ENCODE measurements around the gene CCNB1IP1. TPM values are rescaled to one million over a fixed set of nuclear protein-coding genes. Genes with fewer than 3 reads are reported as not detected.

CCNB1IP1 gene
- total RNA-seq, 6 donors from 2014 or later = 27.1 to 50.5 (median 44.7) TPM

DNA sequence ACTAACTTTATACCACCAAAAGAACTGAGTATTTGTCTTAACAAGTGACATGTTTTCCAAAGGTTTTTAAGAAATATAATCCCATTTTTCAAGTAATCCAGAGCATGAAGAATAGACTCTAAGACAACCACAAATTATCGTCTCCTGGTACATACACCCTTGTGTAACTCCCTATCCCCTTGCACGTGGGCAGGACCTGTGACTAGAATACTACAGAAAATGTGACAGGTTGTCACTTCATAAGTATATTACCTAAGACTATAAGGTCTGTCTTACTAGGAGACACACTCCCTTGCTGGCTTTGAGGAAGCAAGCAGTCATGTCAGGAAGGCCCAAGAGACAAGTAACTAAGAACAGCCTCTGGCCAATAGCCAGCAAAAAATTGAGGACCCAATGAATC is 19.1 kb downstream of the CCNB1IP1 start:
- Histone ChIP-seq H3K4me3 (no peak overlapping the region), H3K27me3 (no peaks in the 10 kb centered on the region), H3K4me1 (no peaks in the 10 kb centered on the region), H3K27ac (no peak overlapping the region), H3K9me3 (no peaks in the 10 kb centered on the region), H3K36me3 (peaks cover 8 to 75% (median 35%) of the 10 kb centered on the region in 4 donors)
- no peak for DNase-seq
- 94 to 96% methylated on average over 2 of the region's 2 CpGs for WGBS, 2 donors
- TF ChIP-seq EP300 (IDR thresholded peaks at IDR 0.05) (no peak), POLR2A (IDR thresholded peaks at IDR 0.05) (no peak), POLR2AphosphoS5 (IDR thresholded peaks at IDR 0.05) (no peak)
- TF ChIP-seq, protein P1, sequence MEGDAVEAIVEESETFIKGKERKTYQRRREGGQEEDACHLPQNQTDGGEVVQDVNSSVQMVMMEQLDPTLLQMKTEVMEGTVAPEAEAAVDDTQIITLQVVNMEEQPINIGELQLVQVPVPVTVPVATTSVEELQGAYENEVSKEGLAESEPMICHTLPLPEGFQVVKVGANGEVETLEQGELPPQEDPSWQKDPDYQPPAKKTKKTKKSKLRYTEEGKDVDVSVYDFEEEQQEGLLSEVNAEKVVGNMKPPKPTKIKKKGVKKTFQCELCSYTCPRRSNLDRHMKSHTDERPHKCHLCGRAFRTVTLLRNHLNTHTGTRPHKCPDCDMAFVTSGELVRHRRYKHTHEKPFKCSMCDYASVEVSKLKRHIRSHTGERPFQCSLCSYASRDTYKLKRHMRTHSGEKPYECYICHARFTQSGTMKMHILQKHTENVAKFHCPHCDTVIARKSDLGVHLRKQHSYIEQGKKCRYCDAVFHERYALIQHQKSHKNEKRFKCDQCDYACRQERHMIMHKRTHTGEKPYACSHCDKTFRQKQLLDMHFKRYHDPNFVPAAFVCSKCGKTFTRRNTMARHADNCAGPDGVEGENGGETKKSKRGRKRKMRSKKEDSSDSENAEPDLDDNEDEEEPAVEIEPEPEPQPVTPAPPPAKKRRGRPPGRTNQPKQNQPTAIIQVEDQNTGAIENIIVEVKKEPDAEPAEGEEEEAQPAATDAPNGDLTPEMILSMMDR (IDR thresholded peaks at IDR 0.05) = no peak
- no peak for ATAC-seq (ENCODE audit: low FRiP score in 2 of 2)

DNA sequence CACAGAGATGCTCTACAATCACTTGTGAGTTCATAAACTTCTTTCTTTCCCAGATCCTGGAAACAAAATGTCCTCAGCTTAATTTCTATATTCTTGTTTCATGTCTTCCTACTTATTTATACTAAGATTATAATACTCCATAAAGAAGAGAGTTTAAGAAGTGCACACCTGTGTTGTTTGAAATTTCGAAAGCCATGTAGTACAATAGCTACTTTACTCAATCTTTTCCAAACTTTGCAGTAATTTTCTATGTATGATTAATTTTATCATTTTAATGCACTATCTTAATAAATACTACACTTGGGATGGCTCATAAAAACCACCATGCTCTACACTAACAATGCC is 27.0 kb downstream of the CCNB1IP1 start:
- H3K27me3 ChIP-seq = no peaks in the 10 kb centered on the region
- no peaks in the 10 kb centered on the region for H3K9me3 ChIP-seq
- peaks cover 0 to 8% (median 5%) of the 10 kb centered on the region in 4 donors for H3K36me3 ChIP-seq
- TF ChIP-seq POLR2A (IDR thresholded peaks at IDR 0.05) (no peak), EP300 (IDR thresholded peaks at IDR 0.05) (no peak), POLR2AphosphoS5 (IDR thresholded peaks at IDR 0.05) (no peak)
- TF ChIP-seq, protein P1 (IDR thresholded peaks at IDR 0.05) = peak in 1 of 6 experiments; percentile 3
- ATAC-seq (ENCODE audit: low FRiP score in 2 of 2) = no peak
- H3K27ac ChIP-seq = no peak overlapping the region
- H3K4me3 ChIP-seq = peak overlapping the region in 3 of 4 donors; percentile 73 to 95 (median 83)
- DNase-seq = no peak
- H3K4me1 ChIP-seq = peaks cover 10 to 19% (median 11%) of the 10 kb centered on the region in 4 donors
- WGBS, 2 donors = 93 to 100% methylated on average over 1 of the region's 1 CpG

DNA sequence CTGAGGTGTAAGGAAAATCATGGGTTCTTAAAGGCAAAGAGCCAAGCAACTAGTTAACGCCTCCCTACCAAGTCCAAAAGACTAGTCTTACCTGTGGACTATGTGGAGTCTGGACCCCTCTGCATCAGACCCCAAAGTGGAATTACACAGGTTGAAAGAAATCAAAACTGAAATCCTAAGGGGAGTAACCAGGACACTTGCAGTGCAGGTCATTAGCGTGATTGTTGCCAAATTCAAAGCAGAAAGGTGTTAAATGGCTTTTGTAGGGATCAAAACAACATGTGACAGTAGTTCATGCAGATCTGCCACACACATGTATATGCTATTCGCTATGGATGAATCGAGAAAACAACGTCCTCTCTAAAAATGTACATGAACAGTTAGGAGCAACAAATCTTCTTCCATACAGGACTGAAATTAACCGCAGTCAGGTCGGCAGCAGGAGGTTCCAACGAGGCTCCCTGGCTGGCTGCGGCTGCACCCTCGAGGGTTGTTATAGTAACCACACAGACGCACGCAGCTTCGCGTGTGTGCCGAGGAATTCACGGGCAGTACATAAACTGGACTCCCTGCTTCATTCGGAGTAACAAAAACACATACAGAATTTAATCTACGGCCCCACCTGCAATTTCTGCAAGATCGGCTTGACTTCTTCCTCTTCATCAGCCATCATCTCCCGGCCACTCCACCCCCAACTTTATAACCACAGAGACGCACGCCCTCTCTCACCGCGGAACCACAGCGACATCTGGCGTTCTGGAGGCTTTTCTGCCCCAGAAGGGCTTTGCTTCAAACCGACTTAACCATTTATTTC is 27.6 kb downstream of the CCNB1IP1 start, which contains the start of gene TTC5:
TSS of gene TTC5 (minus strand) at position 687 of the 814 bp plus-strand sequence. CDS start at position 673, 14 bp downstream.
- Histone ChIP-seq H3K36me3 (peaks cover 2 to 14% (median 11%) of the 10 kb centered on the region in 4 donors), H3K9me3 (no peaks in the 10 kb centered on the region), H3K4me3 (peak within 1 kb of the TSS; percentile 50 to 95 (median 78)), H3K27ac (peak within 1 kb of the TSS in 2 of 4 donors; percentile 67 to 70), H3K4me1 (peaks cover 10 to 19% (median 11%) of the 10 kb centered on the region in 4 donors), H3K27me3 (no peaks in the 10 kb centered on the region)
- ATAC-seq (ENCODE audit: low FRiP score in 2 of 2) (peak; percentile 95 to 100), DNase-seq (peak; percentile 41 to 85)
- WGBS, 2 donors = 0 to 1% methylated on average over 27 of the region's 27 CpGs
- TF ChIP-seq EP300 (IDR thresholded peaks at IDR 0.05) (no peak), POLR2A (IDR thresholded peaks at IDR 0.05) (peak in 1 of 4 donors; percentile 26), POLR2AphosphoS5 (IDR thresholded peaks at IDR 0.05) (peak; percentile 20 to 58)
- TF ChIP-seq, protein P1 (IDR thresholded peaks at IDR 0.05) = peak; percentile 56 to 88 (median 76)

DNA sequence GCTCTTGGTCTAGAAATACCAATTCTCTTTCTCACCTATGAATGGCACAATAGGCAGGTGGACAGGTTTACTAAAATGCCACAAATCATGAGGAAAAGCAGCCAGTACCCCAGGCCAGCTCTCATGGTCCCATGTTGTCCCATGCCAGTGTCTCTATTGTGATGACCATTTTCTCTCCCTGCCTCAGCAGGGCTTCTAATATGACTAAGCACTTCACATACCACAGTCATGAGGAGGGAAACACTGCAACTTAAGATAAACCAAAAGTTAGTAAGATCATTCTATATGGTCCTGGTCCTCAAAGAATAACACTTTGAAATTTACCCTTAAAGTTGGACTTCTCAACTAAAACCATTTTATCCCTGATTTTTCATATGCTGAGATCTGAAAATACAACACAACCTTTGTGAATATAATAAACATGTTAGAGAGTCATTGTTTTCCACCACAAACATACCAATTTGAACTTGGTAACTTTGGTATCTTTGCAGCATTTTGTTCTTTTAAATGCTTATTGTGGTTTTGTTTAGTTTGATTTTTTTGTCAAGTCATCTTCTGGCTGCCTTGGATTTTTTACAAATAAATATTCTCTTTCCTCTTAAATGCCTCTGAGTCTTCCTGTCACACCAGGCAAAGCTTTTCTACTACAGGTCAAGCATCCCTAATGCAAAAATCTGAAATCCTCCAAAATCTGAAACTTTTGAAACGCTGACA is 30.9 kb downstream of the CCNB1IP1 start:
- Histone ChIP-seq H3K4me3 (no peak overlapping the region), H3K27ac (no peak overlapping the region), H3K36me3 (peaks cover 4 to 47% (median 36%) of the 10 kb centered on the region in 4 donors), H3K4me1 (peaks cover 10 to 19% (median 11%) of the 10 kb centered on the region in 4 donors), H3K9me3 (no peaks in the 10 kb centered on the region), H3K27me3 (no peaks in the 10 kb centered on the region)
- no peak for TF ChIP-seq POLR2AphosphoS5 (IDR thresholded peaks at IDR 0.05)
- TF ChIP-seq POLR2A (IDR thresholded peaks at IDR 0.05) = no peak
- TF ChIP-seq, protein P1 (IDR thresholded peaks at IDR 0.05) = no peak
- TF ChIP-seq EP300 (IDR thresholded peaks at IDR 0.05) = no peak
- DNase-seq (no peak), ATAC-seq (ENCODE audit: low FRiP score in 2 of 2) (no peak)
- 61 to 93% methylated on average over 1 of the region's 1 CpG for WGBS, 2 donors
